HG02870 (cell line): Measurements from ENCODE around the gene DCAF15.
"Not testable (repeated sequence)": the region's sequence is repeated elsewhere in the genome, so short reads cannot be mapped to it uniquely, and the experiment has no call there.

ENCODE experiments used
- ATAC-seq: cut with Tn5 transposase; IDR thresholded peaks from one replicate; pipeline ENCODE4 v1.9.1; 2021; ENCODE audit warnings: mild to moderate bottlenecking, moderate library complexity; ENCODE audit not compliant: unreplicated experiment

DCAF15 gene

GRCh38 chr19:13959141-13959961, 7.0 kb downstream of the DCAF15 start:
- ATAC-seq, result no peak

- ATAC-seq, result no peak
Measured at GRCh38 chr19:13959962-13960862, 7.9 kb downstream of the DCAF15 start.

GRCh38 chr19:13960863-13961784, 8.8 kb downstream of the DCAF15 start:
- ATAC-seq, result no peak

GRCh38 chr19:13961826-13962698, 9.8 kb downstream of the DCAF15 start:
- no peak for ATAC-seq

- no peak for ATAC-seq
Measured at GRCh38 chr19:13962699-13963602, 10.6 kb downstream of the DCAF15 start.

GRCh38 chr19:13963603-13964105, 11.3 kb downstream of the DCAF15 start:
- ATAC-seq, result no peak

GRCh38 chr19:13964776-13965175, 12.5 kb downstream of the DCAF15 start:
- no peak for ATAC-seq

- no peak for ATAC-seq
Measured at GRCh38 chr19:13965377-13965896, 13.1 kb downstream of the DCAF15 start.

GRCh38 chr19:13965926-13966683, 13.8 kb downstream of the DCAF15 start:
- no peak for ATAC-seq

- ATAC-seq, result no peak
Measured at GRCh38 chr19:13966684-13967128, 14.4 kb downstream of the DCAF15 start.

- ATAC-seq, result not testable (repeated sequence)
Measured at GRCh38 chr19:13967206-13967605, 14.9 kb downstream of the DCAF15 start.

- no peak for ATAC-seq
Measured at GRCh38 chr19:13968383-13968935, 16.1 kb downstream of the DCAF15 start.

- no peak for ATAC-seq
Measured at GRCh38 chr19:13968999-13969398, 16.7 kb downstream of the DCAF15 start.

- no peak for ATAC-seq
Measured at GRCh38 chr19:13969897-13970296, 17.6 kb downstream of the DCAF15 start.

- not testable (repeated sequence) for ATAC-seq
Measured at GRCh38 chr19:13971868-13972267, 19.6 kb downstream of the DCAF15 start.

GRCh38 chr19:13972368-13973155, 20.3 kb downstream of the DCAF15 start:
- ATAC-seq, result no peak
